Kidney (tissue), 14 donors: ENCODE measurements around the gene STK32B. TPM values are rescaled to one million over a fixed set of nuclear protein-coding genes. Genes with fewer than 3 reads are reported as not detected.

Experiments used
- DNase-seq, 5 donors: peaks; one replicate each; pipeline ENCODE4 v3.0.0-alpha.2; 2013 to 2020
- FAIRE-seq: peaks from 2 replicates; lab custom pipeline; 2012; peaks lifted over from hg19 to GRCh38; lab: Jason Lieb, UNC
- H3K27ac ChIP-seq, 2 donors: one replicate each; pipeline ENCODE4 v1.7.0; 2013; ENCODE audit warnings: low read depth in 2 of 2, low read length in 2 of 2, inconsistent platforms in 1 of 2
- H3K27me3 ChIP-seq: one replicate; pipeline ENCODE4 v1.7.1; 2013; ENCODE audit warnings: low read length, inconsistent platforms; ENCODE audit not compliant: control insufficient read depth, insufficient read depth
- H3K36me3 ChIP-seq, 3 donors: one replicate each; pipeline versions ENCODE4 v1.7.0 to v1.7.1; 2013; ENCODE audit warnings: low read length in 3 of 3, control low read depth in 1 of 3, inconsistent platforms in 1 of 3; ENCODE audit not compliant: insufficient read depth in 3 of 3, control insufficient read depth in 2 of 3
- H3K4me1 ChIP-seq, 3 donors: one replicate each; pipeline versions ENCODE4 v1.7.0 to v1.7.1; 2013; ENCODE audit warnings: low read length in 3 of 3, inconsistent platforms in 1 of 3, low read depth in 1 of 3; ENCODE audit not compliant: control insufficient read depth in 2 of 3, insufficient read depth in 2 of 3
- H3K4me3 ChIP-seq, 3 donors: one replicate each; pipeline versions ENCODE4 v1.7.0 to v1.8.1; 2013; ENCODE audit warnings: low read length in 3 of 3, control low read depth in 1 of 3, inconsistent platforms in 1 of 3
- H3K9ac ChIP-seq, 3 donors: one replicate each; pipeline versions ENCODE4 v1.7.0 to v1.7.1; 2013; ENCODE audit warnings: low read length in 3 of 3, control low read depth in 1 of 3, inconsistent platforms in 1 of 3
- H3K9me3 ChIP-seq, 3 donors: one replicate each; pipeline versions ENCODE4 v1.7.0 to v1.7.1; 2013; ENCODE audit warnings: low read length in 3 of 3, control low read depth in 1 of 3, inconsistent platforms in 1 of 3; ENCODE audit not compliant: control insufficient read depth in 2 of 3, insufficient read depth in 1 of 3
- intact Hi-C: fragments of 100-400 bp; cut with DNase I; formaldehyde crosslinking; loops from one replicate; pipeline ENCODE4 v1.11.1; 2022
- polyA plus RNA-seq: library from polyadenylated mRNA; stranded (reverse); fragments of 350-450 nt; fragmentation: Illumina TruSeq; extraction: RNeasy Lipid Tissue Mini Kit (QIAGEN cat#74804); gene quantifications from one replicate; pipeline ENCODE4 v1.2.3, GENCODE V29; 2014; ENCODE audit warnings: low read depth, low replicate concordance; ENCODE audit not compliant: insufficient read depth
- total RNA-seq: library from RNA; stranded (reverse); fragmentation: NEBNext Ultra II Directional; extraction: Animal tissue kit (Norgen Biotek cat#: 25700); gene quantifications from one replicate; pipeline ENCODE4 v1.2.1, GENCODE V29; 2021
- TF ChIP-seq, protein P1 (sequence below): IDR thresholded peaks from 3 replicates; pipeline ENCODE4 v1.5.1; 2012; ENCODE audit warnings: mild to moderate bottlenecking, moderate library complexity, borderline replicate concordance; ENCODE audit not compliant: insufficient read depth; ENCODE audit errors: extremely low read depth
- donor health status: control.
- donor health status: control.
- donor health status: control.
- donor health status: control.
- donor health status: control.
- donor health status: DM: yes; HTN: yes; CAD: no.
- donor health status: Normal renal cell carcinoma (clear cell type).

The STK32B gene
- total and polyA plus RNA-seq, 2 donors from 2014 or later = 18.1 to 18.2 TPM

DNA sequence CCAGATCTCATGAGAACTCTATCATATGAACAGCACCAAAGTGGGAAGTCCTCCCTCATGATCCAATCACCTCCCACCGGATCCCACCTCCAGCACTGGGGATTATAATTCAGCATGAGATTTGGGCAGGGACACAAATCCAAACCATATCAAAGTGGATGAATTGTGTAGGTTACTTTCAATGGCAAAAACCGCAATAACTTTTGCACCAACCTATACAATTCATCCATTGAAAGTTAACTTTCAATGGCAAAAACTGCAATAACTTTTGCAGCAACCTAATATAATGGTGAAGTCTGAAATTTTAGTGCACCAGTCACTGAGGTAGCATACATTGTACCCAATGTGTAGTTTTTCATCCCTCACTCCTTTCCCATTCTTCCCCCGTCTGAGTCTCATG is 16.6 kb downstream of the STK32B start:
- H3K27ac ChIP-seq = no peak overlapping the region
- H3K9me3 ChIP-seq = no peaks in the 10 kb centered on the region
- peaks cover 0 to 17% (median 4%) of the 10 kb centered on the region in 3 donors for H3K4me1 ChIP-seq
- H3K36me3 ChIP-seq = no peaks in the 10 kb centered on the region
- H3K9ac ChIP-seq = no peak overlapping the region
- intact Hi-C loops = no loop called here
- H3K27me3 ChIP-seq = no peaks in the 10 kb centered on the region
- no peak for DNase-seq
- FAIRE-seq = no peak
- TF ChIP-seq, protein P1, sequence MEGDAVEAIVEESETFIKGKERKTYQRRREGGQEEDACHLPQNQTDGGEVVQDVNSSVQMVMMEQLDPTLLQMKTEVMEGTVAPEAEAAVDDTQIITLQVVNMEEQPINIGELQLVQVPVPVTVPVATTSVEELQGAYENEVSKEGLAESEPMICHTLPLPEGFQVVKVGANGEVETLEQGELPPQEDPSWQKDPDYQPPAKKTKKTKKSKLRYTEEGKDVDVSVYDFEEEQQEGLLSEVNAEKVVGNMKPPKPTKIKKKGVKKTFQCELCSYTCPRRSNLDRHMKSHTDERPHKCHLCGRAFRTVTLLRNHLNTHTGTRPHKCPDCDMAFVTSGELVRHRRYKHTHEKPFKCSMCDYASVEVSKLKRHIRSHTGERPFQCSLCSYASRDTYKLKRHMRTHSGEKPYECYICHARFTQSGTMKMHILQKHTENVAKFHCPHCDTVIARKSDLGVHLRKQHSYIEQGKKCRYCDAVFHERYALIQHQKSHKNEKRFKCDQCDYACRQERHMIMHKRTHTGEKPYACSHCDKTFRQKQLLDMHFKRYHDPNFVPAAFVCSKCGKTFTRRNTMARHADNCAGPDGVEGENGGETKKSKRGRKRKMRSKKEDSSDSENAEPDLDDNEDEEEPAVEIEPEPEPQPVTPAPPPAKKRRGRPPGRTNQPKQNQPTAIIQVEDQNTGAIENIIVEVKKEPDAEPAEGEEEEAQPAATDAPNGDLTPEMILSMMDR = no peak
- no peak overlapping the region for H3K4me3 ChIP-seq

DNA sequence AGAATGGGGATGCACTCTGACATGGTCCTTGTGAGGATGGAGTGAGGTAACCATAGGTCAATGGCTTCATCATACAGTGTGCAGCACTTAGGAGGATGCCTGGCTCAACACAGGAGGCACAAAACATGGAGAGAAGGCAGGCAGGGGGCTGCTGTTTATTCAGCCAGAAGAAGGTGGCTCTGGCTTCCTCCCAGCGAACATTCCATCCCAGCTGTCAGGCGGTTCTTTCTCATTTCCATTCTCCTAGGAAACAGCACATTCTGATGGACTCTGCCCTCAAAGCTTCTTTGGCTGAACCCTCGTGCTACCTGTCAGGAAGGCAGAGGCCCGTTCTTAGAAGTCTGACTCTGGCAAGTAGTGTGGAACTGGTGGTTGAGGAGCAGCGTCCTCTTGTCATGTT is 18.6 kb downstream of the STK32B start:
- peaks cover 0 to 17% (median 4%) of the 10 kb centered on the region in 3 donors for H3K4me1 ChIP-seq
- no peaks in the 10 kb centered on the region for H3K27me3 ChIP-seq
- H3K27ac ChIP-seq = peak overlapping the region in 1 of 2 donors; percentile 80
- peak in 3 of 5 donors; percentile 34 to 64 (median 44) for DNase-seq
- H3K9me3 ChIP-seq = no peaks in the 10 kb centered on the region
- intact Hi-C loops = no loop called here
- no peak overlapping the region for H3K9ac ChIP-seq
- H3K36me3 ChIP-seq = no peaks in the 10 kb centered on the region
- FAIRE-seq = peak; percentile 8
- TF ChIP-seq, protein P1 = no peak
- H3K4me3 ChIP-seq = no peak overlapping the region

DNA sequence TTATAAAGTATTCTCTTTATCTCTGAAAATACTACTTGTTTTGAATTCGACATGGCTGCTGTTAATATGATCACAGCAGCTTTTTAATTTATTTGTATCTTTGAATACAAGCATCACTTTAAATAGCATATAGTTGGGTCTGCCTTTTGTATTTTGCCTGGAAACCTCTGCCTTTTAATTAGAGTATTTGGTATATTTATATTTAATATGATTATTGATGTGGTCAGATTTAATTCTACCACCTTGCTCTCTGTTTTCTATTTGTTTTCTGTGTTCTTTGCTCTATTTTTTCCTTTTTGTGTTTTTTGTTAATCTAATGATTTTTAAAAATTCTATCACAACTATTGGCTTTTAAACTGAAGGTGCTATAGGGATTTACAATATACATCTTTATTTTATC is 21.7 kb downstream of the STK32B start:
- DNase-seq (no peak), FAIRE-seq (no peak)
- Histone ChIP-seq H3K27ac (no peak overlapping the region), H3K36me3 (no peaks in the 10 kb centered on the region), H3K9ac (no peak overlapping the region), H3K27me3 (no peaks in the 10 kb centered on the region), H3K9me3 (no peaks in the 10 kb centered on the region), H3K4me3 (no peak overlapping the region), H3K4me1 (peaks cover 0 to 17% (median 4%) of the 10 kb centered on the region in 3 donors)
- TF ChIP-seq, protein P1 = no peak
- intact Hi-C loops = no loop called here

DNA sequence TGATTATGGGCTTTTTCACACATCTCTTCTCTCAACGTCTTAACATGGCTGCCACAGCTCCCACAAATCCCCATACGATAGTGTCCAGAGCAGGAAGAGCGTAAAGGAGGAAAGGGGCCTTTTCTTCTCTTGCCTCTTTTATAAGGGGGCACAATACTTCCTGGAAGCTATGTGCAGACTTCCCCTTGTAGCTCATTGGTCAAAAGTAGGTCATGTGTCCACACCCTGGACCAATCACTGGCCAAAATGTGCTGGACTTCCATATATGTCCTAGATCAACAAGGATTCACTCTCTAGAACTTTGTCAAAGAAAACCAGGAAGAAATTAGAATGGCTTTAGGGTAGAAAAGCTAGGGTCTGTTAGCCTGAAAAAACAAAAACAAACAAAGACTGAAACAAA is 26.7 kb downstream of the STK32B start:
- no peak overlapping the region for H3K27ac ChIP-seq
- DNase-seq (no peak), FAIRE-seq (no peak)
- peaks cover 0 to 5% (median 0%) of the 10 kb centered on the region in 3 donors for H3K9me3 ChIP-seq
- TF ChIP-seq, protein P1 = no peak
- H3K4me3 ChIP-seq = no peak overlapping the region
- H3K4me1 ChIP-seq = no peaks in the 10 kb centered on the region
- no peaks in the 10 kb centered on the region for H3K27me3 ChIP-seq
- H3K36me3 ChIP-seq = no peaks in the 10 kb centered on the region
- intact Hi-C loops = no loop called here
- H3K9ac ChIP-seq = no peak overlapping the region
